Hepatocyte (in vitro differentiated cells): ENCODE data around the gene IZUMO1.

Source experiments
- EZH2 ChIP-seq: fragments of 200-600 bp; sonication (generic); IDR thresholded peaks from 2 replicates; pipeline ENCODE4 v1.6.1; 2016; ENCODE audit warnings: antibody characterized with exemption, mild to moderate bottlenecking, borderline replicate concordance
- TF ChIP-seq, protein P1 (sequence below): fragments of 200-600 bp; sonication (generic); IDR thresholded peaks from 2 replicates; pipeline ENCODE4 v1.5.1; 2016; ENCODE audit warnings: antibody characterized with exemption, mild to moderate bottlenecking; ENCODE audit not compliant: poor library complexity

DNA sequence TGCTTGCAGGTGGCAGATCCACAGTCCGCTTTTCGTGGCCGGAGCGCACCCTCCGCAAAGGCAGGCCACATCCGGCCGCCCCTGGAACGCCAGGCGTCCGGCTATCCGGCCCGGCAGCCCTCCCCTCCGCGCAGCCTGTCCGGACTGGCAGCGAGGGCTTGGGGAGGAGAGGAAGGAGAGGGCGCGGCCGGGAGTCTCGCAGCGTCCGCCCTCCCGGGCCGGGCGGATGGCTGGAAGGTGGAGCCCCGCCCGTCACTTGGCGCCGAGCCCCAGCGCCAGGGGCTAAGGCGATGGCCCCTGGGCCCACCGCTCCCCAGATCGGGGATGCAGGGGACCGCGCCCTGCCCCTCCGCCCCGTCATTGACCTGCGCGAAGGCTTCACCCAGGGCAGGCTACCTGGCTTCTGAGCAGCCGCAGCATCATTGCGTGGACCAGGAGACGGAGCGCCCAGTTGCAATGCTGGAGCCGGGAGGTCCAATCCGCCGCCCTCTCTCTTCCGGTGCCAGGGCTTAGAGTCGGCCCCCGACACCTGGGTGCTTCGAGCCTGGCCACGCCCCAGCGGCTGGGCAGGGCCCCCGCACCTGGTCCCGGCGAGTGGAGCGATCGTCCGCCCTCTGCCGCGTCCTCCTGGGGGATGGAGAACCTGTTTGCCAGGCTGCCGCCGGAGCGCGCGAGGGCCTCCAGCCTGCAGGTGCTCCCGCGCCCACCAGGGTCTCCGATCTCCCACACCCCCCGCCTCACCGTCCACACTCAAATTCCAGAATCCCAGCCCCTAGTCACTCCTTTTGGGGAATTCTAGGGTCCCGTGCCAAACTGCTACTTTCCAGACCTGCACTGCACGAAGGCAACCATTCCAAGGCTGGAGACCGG, 6.0 kb upstream of the IZUMO1 start, which contains the start of gene FUT1:
- TF ChIP-seq EZH2: no peak
- TF ChIP-seq, protein P1, sequence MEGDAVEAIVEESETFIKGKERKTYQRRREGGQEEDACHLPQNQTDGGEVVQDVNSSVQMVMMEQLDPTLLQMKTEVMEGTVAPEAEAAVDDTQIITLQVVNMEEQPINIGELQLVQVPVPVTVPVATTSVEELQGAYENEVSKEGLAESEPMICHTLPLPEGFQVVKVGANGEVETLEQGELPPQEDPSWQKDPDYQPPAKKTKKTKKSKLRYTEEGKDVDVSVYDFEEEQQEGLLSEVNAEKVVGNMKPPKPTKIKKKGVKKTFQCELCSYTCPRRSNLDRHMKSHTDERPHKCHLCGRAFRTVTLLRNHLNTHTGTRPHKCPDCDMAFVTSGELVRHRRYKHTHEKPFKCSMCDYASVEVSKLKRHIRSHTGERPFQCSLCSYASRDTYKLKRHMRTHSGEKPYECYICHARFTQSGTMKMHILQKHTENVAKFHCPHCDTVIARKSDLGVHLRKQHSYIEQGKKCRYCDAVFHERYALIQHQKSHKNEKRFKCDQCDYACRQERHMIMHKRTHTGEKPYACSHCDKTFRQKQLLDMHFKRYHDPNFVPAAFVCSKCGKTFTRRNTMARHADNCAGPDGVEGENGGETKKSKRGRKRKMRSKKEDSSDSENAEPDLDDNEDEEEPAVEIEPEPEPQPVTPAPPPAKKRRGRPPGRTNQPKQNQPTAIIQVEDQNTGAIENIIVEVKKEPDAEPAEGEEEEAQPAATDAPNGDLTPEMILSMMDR: no peak
